Sigmoid colon (tissue), 4 donors: ENCODE data around the gene NR3C2.

Source experiments
- CTCF ChIP-seq, 4 experiments: fragments of 450-650 bp in 3 of 4; fragments of 200-600 bp in 1 of 4; IDR thresholded peaks; one replicate each; pipeline ENCODE4 v1.5.1; 2016 to 2019; ENCODE audit warnings: antibody characterized with exemption in 4 of 4, mild to moderate bottlenecking in 3 of 4, moderate library complexity in 2 of 4
- POLR2A ChIP-seq, 2 donors: fragments of 450-650 bp; IDR thresholded peaks; one replicate each; pipeline ENCODE4 v1.6.1; 2016; ENCODE audit warnings: antibody characterized with exemption in 2 of 2, mild to moderate bottlenecking in 2 of 2, moderate library complexity in 2 of 2
- POLR2AphosphoS5 ChIP-seq, 4 donors: sonication (generic); formaldehyde crosslinking; IDR thresholded peaks; one replicate each; pipeline ENCODE4 v1.6.1; 2017; ENCODE audit warnings: antibody characterized with exemption in 4 of 4

- TF ChIP-seq CTCF (IDR thresholded peaks at IDR 0.05) (no peak), POLR2AphosphoS5 (IDR thresholded peaks at IDR 0.05) (no peak), POLR2A (IDR thresholded peaks at IDR 0.05) (no peak)
Observed at GRCh38 chr4:148271166-148271565, 171.0 kb downstream of the NR3C2 start.
